ENCODE data around the gene OR51B6. TPM values are rescaled to one million over a fixed set of nuclear protein-coding genes. Genes with fewer than 3 reads are reported as not detected.

OR51B6 gene
- total and polyA plus RNA-seq, 2 donors (not counting 3 experiments of a cell fraction or from before 2014, with no cell fraction given), result not detected

DNA sequence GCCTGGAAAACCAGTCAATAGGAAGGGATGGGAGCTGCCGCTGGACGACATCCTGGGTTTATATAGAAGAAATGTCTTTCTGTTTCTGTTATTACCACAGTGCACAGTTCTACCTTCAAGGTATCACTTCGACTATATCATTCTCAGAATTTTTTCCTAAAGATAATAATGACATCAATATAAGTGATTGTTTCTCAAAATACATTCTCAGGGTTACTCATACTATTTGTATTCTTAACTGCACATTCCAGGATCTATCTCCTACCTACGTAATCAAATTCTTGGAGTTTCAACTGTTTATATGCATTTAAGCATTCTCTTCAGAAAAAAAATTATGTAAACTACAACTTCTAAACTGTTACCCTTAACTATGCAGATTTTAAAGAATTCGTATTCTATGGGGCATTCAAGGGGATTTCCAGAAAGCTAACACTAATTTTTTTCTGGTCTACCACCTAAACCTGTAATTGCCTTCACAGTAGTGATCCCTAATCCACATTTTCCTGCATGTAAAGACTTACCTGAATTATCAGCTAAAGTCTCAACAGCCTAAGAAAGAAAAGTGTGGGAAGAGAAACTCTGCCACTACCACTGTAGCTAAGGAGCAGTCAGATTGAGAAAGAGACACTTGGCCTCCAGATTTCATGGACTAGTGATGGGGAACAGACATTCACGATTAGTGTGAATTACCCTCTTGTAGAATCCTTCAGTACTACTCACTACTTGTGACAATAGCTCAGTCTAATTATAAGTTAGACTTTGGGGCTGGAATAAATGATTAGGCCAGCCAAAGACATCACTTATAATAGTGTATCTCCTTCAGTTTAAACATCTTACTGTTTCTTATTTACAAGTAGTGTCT is 7.6 kb upstream of the OR51B6 start, which contains the start of gene OR51B5:
OR51B5 (minus strand) TSS at position 51 of the 862 bp plus-strand sequence; CDS start at position 51, 0 bp downstream.
- ChIA-PET CTCF (no interaction called here), POLR2A (no interaction called here)
- intact Hi-C loops (cut with micrococcal nuclease), result no loop called here
- TF ChIP-seq FOS (IDR thresholded peaks at IDR 0.05; ENCODE audit: borderline replicate concordance, insufficient read depth, low read length) (no peak), POLR2AphosphoS5 (IDR thresholded peaks at IDR 0.05; ENCODE audit: insufficient read depth, low read depth, low read length) (no peak), JUN (IDR thresholded peaks at IDR 0.05; ENCODE audit: borderline replicate concordance, insufficient read depth, insufficient read length, low read depth) (no peak), MYC (IDR thresholded peaks at IDR 0.05; ENCODE audit: low read depth, low read length) (no peak), GATA2 (IDR thresholded peaks at IDR 0.05; ENCODE audit: insufficient read depth, insufficient read length, low read depth, low read length) (no peak), EZH2 (IDR thresholded peaks at IDR 0.05; ENCODE audit: borderline replicate concordance, low read depth, low read length, severe bottlenecking) (no peak), POLR2A (IDR thresholded peaks at IDR 0.05; ENCODE audit: low read depth, low read length) (no peak)
- TF ChIP-seq, protein P1, sequence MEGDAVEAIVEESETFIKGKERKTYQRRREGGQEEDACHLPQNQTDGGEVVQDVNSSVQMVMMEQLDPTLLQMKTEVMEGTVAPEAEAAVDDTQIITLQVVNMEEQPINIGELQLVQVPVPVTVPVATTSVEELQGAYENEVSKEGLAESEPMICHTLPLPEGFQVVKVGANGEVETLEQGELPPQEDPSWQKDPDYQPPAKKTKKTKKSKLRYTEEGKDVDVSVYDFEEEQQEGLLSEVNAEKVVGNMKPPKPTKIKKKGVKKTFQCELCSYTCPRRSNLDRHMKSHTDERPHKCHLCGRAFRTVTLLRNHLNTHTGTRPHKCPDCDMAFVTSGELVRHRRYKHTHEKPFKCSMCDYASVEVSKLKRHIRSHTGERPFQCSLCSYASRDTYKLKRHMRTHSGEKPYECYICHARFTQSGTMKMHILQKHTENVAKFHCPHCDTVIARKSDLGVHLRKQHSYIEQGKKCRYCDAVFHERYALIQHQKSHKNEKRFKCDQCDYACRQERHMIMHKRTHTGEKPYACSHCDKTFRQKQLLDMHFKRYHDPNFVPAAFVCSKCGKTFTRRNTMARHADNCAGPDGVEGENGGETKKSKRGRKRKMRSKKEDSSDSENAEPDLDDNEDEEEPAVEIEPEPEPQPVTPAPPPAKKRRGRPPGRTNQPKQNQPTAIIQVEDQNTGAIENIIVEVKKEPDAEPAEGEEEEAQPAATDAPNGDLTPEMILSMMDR (IDR thresholded peaks at IDR 0.05; ENCODE audit: extremely low read depth in 1 of 2, insufficient read depth in 1 of 2, low read depth in 1 of 2, low read length in 2 of 2), result no peak
- TF ChIP-seq, protein P2, sequence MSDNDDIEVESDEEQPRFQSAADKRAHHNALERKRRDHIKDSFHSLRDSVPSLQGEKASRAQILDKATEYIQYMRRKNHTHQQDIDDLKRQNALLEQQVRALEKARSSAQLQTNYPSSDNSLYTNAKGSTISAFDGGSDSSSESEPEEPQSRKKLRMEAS (IDR thresholded peaks at IDR 0.05; ENCODE audit: insufficient read depth, insufficient read length), result no peak
- Histone ChIP-seq H3K9me3 (replicated peaks; ENCODE audit: control insufficient read depth, insufficient read depth, low read length) (no peaks in the 10 kb centered on the region), H3K36me3 (ENCODE audit: control insufficient read depth in 2 of 2, extremely low read depth in 1 of 2, insufficient read depth in 2 of 2, low read length in 2 of 2) (no peaks in the 10 kb centered on the region), H3K9me1 (replicated peaks; ENCODE audit: control insufficient read depth, extremely low read depth, insufficient read depth, low read length) (no peaks in the 10 kb centered on the region), H3K27ac (ENCODE audit: insufficient read depth, low read depth, low read length) (no peak within 1 kb of the TSS), H3K4me3 (replicated peaks in 1 of 3; ENCODE audit: insufficient read depth in 1 of 3, low read depth in 1 of 3, low read length in 3 of 3) (no peak within 1 kb of the TSS), H2AFZ (ENCODE audit: low read depth, low read length) (no peak within 1 kb of the TSS), H3K4me1 (ENCODE audit: control insufficient read depth, extremely low read depth, insufficient read depth, low read length) (no peaks in the 10 kb centered on the region), H3K4me2 (ENCODE audit: insufficient read depth, low read length) (no peak within 1 kb of the TSS), H3K79me2 (ENCODE audit: control insufficient read depth, insufficient read depth, low read length) (no peaks in the 10 kb centered on the region), H3K9ac (replicated peaks; ENCODE audit: extremely low read depth, insufficient read depth, low read length) (no peak within 1 kb of the TSS), H4K20me1 (replicated peaks; ENCODE audit: control insufficient read depth, extremely low read depth, insufficient read depth, low read length) (no peaks in the 10 kb centered on the region), H3K27me3 (ENCODE audit: control insufficient read depth in 2 of 2, insufficient read depth in 2 of 2, low read length in 2 of 2) (no peaks in the 10 kb centered on the region)
- BruUV-seq (replicated peaks), result no TSS peak
- DNase-seq (ENCODE audit: low read depth, low spot score), result no peak
- no peak for FAIRE-seq
- dilution Hi-C loops (cut with MboI; ENCODE audit: extremely low pct_ligation_motif_present, low sequenced_read_pairs), result no loop called here
